CD1c-positive myeloid dendritic cell (primary cell): Measurements from ENCODE around the gene TMEM191C.
A peak's percentile ranks its signal among the peaks of the same experiment; 100 is the strongest.
"Not testable (repeated sequence)": the region's sequence is repeated elsewhere in the genome, so short reads cannot be mapped to it uniquely, and the experiment has no call there.

Experiments
- DNase-seq: peaks from one replicate; pipeline ENCODE4 v3.0.0-alpha.2; 2016; ENCODE audit errors: extremely low spot score

TMEM191C gene

DNA sequence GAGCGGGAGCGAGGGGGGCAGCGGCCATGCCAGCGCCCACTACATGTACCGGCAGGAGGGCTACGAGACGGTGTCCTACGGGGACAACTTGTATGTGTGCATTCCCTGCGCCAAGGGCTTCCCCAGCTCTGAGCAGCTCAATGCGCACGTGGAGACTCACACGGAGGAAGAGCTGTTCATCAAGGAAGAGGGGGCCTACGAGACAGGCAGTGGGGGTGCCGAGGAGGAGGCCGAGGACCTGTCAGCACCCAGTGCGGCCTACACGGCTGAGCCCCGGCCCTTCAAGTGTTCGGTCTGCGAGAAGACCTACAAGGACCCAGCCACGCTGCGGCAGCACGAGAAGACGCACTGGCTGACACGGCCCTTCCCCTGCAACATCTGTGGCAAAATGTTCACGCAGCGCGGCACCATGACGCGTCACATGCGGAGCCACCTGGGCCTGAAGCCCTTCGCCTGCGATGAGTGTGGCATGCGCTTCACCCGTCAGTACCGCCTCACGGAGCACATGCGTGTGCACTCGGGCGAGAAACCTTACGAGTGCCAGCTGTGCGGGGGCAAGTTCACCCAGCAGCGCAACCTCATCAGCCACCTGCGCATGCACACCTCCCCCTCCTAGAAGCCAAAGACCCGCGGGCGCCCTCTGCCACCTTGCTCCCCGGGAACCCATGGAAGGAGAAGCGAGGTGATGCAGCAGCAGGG is 20.9 kb upstream of the TMEM191C start:
- no peak for DNase-seq

DNA sequence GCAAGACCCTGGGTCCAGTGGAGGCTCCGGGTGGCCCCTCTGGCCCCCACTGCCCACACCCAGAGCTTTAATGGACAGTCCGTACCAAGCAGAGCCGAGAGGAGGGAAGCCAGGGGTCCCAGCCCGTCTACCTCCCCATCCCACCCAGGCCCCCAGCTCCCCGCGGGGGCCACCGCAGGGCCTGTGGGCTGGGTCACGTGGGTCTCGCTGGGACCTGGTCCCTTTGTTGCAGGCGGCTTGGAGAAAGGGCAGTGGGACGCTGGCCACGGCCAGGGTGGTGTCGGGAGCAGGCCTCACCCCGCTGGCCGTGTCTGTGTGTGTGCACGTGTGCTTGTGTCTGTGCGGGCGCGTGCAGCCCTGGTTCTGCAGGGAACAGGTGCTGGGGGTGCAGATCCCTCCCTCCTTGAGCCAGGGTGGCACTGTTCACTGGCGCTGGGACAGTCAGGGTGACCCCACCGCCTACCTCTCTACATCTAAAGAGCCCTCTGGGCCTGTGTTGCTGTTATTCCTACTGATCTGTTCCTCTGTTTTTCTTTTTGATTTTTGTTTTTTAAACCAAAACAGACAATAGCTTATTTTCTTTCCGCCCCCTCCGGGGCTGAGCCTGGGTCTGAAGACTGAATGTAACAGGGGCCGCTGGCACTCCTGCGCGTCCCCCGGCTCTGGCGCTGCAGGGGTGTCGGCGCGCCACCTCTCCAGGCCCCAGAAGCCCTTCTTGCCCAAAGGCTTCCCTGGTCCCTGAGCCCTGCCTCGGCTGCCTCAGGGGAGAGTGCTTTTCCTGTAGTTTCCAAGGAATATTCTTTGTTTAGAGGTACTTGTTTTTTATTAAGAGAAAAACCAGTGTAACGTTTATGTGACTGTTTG is 20.1 kb upstream of the TMEM191C start:
- no peak for DNase-seq

DNA sequence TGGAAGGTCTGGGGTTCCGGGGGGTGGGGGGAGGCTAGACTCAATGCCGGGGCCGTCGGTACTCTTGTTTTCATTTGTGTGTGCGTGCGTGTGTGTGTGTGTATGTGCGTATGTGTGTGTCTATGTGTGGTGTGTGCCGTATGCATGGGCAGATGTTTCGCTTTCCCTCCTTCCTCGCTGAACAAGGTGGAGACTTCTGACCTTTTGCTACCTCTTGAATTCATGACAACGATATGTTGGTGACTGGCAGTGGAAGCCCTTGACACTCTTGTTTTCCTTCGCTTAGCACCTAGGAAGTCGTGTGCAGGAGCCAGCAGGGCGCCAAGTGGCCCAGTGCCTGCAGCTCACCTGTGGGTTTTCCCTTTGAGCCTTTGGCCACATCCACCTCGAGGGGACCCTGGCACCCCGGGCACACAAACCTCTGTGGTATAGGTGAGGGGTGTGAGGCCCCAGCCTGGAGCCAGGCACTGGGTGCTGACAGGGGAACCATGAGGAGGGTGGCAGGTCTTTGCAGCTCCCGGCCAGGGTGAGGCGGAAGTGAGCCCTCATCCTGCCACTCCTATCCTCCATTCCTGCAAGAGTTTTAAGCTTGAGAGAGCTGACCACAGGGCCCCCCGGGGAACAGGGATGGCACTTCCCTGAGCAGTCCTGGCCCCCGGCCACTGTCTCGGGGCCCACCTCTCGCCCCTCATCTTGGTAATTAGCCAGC is 19.3 kb upstream of the TMEM191C start:
- no peak for DNase-seq

DNA sequence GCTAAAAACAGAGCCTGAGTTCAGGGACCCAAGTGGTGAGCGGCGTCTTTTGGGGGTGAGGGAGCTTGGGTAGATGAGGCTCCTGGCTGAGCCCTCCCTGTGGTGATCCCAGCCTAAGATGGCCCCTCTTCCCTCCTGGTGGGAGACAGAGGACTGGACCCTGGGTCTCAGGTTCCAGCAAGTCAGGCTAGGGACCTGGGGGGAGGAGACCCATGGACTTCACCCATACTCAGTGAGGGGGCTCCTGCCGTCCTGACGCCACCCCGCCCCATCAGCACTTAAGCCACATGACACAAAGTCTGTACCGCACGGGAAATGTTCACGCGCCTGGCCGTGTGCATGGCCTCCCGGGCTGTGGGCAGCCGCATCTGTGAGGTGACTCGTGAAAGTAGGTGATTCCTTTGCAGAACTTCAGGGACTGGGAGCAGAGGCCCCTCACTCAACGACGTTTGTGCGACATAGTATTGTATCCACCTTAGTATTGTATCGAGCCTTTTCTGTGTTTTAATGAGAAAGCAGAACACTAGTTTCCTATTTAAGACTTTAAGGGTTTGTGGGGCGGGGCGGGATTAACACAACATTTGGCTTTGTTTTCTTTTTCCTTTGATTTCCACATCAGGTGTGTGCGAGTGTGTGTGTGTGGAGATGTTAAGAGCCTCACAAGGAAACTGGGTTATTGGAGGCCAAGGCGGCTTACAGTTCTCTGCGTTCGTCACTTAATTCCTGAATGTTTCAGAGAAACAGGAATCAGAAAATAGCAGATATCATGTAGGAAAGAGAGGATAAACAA is 18.4 kb upstream of the TMEM191C start:
- DNase-seq = no peak

DNA sequence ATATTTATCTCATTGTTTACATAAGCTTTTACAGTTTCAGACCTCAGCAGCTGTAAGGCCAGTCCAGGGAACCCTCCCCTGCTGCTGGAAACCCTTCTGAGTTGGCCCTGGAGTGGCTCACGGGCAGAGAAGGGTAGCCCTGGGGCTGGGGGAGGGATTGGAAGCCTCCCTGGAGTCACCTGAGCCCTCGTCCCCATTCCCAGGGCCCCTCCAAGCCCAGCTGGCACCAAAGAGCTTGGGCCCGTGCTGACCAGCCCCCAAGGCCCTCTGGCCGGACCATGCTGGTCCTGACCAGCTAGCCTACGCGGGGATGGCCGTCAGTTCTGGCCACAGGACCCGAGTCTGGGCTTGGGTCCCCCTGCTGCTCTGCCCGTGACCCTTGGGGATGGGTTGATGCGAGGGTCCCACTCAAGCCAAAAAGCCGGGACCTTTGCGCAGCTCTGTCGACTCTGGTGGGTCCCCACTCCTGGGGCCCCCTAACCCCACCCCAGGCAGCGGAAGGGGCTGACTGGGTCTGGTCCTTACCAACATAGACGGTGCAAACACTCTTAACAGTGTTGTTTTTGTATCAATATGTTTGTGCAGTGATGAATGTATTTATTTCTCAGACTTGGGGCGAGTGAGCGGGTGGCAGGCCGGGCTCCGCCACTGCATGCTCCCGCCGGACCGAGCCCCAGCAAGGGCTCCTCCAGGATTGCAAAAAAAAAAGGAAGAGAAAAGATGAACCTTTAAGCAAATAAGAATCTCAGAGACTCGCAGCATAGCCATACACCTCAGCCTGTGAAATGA is 17.5 kb upstream of the TMEM191C start:
- DNase-seq = no peak

DNA sequence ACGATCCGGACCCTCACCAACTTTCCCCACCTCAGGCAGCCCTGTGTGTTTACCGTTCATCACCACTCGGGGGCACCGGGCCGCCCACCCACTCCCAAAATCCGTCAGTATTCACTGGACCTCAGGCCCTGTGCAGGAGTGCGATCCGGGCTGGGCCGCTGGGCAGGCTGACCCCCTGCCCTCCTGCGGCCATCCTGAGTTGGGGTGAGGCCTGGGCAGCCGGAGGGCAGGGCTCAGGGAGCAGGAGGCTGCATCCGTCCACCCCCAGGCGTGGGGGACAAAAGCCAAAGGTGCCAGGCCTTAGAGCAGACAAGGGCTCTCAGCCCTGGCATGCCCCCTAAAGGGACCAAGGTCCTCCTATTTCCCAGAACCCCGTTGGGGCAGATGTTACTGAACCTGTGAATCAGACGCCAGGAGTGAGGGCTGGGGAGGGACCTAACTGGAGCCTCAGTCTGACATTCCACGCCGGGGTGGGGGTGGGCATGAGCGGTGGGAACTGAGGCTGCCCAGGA is 16.8 kb upstream of the TMEM191C start:
- no peak for DNase-seq

DNA sequence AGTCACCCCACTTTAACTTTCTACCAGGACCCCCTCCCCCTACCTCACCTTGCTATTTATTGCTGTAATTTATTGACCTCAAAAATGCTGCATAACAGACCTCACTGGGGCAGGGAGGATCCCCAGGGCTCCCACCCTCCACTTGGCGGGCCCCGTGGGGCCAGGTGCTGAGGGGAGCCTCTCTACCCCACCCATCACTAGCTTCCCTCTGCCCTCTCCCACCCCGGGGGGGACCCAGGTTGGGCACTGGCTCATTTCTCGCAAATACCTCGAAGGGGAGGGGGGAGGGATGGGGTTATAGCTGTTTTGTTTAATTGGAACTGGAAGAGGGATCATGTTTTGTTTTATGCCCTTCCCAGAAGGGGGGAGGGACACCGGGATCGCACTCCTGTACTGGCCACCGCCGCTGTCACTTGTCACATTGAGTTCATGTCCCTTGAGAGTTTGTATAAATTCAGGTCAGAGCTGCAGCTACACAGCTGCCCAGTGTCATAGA is 16.3 kb upstream of the TMEM191C start:
- DNase-seq = no peak

DNA sequence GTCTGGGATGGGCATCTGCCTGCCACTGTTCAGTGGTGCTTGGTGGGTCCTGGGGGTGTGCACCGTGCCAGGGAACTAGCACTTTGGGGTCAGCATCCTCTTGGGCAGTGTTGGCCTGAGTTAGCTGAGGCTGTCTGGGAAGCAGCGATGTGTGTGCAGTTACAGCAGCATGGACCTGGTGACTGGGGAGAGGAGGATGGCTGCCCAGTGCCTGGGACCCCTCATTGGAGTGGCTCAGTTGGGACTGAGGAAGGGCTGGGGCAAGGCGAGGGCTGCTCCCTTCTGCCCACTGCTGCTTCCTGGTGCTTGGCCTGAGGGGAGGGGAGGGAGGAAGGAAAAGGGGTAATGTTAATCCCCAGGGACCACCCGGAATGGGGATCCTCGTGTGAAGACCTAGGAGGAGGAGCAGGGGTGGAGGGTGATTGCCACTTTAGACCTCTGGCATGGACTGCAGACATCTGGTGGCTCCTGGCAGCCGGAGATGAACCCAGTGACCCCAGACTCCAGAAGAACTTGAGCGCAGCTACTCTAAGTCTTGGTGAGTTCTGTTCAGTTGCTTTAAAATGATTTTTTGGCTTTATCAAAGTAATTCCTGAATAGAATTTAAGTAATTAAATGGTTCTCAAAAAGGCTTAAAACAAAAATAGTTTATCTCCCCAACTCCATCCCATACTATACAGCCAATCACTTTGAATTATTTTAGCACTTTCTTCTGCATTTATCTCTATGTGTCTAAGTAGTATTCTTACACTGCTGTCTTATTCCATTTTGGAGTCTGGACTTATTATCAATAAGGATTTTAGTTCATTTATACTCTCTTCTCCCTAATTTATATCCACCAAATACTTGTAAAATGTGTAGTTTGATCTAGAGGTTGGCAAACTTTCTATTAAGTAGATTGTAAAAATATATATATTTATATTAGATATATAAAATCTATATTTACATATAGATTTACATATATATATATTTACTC is 15.4 kb upstream of the TMEM191C start:
- no peak for DNase-seq

DNA sequence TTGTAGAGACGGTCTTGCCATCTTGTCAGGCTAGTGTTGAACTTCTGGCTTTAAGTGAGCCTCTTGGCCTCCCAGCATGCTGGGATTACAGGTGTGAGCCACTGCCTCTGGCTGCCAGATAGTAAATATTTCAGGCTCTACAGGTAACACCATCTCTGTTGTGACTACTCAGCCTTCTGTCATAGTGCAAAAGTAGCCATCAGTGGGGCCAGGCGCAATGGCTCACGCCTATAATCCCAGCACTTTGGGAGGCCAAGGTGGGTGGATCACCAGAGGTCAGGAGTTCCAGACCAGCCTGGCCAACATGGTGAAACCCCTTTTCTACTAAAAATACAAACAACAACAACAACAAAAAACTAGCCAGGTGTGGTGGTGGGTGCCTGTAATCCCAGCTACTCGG is 14.5 kb upstream of the TMEM191C start:
- not testable (repeated sequence) for DNase-seq

DNA sequence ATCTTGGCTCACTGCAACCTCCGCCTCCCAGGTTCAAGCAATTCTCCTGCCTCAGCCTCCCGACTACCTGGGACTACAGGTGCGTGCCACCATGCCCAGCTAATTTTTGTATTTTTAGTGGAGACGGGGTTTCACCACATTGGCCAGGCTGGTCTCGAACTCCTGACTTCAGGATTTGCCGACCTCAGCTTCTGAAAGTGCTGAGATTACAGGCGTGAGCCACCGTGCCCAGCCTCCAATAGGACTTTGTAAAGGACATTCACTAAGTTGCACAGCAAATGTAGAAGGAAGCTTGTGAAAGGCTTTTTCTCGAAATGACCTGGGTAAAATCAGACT is 12.2 kb upstream of the TMEM191C start:
- not testable (repeated sequence) for DNase-seq

DNA sequence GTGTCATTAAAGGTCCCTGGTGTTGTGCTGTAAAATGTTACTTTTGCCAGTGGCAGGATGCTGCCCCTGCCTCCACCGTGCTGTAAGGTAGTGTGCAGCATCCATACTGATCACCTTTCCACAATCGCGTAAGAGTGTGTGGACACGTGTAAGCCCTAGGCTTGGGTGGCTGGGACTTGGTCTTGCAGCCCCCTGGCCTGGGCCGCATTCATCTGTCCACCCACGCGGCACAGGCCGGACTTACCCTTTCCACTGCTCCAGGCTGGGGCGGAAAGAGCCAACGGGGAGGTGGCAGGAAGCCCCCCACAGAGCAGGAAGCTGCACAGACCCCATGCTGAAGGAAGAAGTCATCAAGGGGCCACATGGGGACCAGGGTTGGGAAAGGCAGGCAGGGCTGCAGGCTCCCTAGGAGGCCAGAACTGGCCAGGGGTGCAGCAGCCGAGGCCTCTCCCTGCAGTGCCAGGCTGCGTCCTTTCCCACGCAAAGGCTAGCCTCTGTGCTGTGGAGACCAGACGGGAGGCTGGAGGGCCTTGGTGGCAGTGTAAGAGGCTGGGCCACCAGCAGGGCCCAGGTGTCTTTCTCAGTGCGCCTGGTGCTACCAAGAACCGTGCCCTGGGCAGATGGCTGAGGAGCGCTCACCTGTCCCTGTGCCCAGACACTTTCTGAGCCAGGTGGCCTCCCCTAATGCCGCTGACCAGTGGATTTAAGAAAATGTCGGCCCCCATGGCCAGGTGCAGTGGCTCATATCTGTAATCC is 11.7 kb upstream of the TMEM191C start:
- no peak for DNase-seq

DNA sequence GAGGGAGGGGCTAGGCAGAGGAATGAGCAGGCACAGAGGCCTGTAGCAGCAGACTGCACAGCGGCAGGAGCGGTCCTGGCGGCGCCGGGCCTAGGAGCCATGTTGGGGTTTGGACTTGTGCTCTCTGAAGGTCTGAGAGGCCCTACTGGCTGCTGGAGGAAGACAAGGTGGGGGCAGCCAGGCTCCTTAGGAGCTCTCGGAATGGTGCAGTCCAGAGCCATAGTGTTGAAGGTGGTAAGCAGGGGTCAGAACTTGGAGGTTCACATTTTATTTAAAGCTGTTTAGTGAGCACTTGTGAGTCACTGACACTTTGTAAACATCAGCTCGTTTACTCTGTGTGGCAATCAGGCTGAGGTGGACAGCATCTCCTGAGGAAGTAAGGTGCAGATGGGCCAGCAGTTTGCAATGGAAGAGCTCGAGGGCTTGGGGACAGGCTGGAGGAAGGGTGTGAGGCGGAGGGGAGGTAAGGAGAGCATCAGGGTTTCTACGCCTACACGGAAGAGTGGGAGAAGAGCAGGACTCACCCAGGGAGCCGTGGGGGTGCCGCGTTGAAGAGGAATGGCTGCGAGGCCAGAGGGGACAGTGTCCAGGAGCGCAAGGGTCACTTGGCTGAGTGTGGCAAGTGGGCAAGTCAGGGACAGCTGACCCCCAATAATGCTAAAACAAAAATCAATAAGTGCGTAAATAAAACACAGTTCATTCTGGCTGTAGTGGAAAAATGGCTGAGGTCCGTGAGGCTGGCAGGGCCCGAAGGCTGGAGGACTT is 10.0 kb upstream of the TMEM191C start:
- DNase-seq = no peak

DNA sequence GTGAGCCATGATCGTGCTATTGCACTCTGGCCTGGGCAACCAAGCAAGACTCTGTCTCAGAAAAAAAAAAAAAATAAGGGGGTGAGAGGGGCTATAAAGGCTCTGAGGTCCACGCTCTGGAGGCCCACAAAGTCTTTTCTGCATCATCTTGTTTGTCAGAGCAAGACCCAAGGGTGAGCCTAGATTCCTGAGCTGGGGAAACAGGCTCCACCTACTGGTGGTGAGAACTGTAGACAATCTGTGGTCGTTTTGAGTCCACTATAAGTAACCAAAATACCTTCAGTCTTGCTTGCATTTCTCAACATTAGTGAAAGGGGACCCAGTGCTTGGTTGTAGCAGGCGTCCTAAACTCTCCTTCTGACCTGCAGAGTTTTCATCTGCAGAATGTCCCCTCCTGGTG is 4.5 kb upstream of the TMEM191C start:
- DNase-seq = not testable (repeated sequence)

DNA sequence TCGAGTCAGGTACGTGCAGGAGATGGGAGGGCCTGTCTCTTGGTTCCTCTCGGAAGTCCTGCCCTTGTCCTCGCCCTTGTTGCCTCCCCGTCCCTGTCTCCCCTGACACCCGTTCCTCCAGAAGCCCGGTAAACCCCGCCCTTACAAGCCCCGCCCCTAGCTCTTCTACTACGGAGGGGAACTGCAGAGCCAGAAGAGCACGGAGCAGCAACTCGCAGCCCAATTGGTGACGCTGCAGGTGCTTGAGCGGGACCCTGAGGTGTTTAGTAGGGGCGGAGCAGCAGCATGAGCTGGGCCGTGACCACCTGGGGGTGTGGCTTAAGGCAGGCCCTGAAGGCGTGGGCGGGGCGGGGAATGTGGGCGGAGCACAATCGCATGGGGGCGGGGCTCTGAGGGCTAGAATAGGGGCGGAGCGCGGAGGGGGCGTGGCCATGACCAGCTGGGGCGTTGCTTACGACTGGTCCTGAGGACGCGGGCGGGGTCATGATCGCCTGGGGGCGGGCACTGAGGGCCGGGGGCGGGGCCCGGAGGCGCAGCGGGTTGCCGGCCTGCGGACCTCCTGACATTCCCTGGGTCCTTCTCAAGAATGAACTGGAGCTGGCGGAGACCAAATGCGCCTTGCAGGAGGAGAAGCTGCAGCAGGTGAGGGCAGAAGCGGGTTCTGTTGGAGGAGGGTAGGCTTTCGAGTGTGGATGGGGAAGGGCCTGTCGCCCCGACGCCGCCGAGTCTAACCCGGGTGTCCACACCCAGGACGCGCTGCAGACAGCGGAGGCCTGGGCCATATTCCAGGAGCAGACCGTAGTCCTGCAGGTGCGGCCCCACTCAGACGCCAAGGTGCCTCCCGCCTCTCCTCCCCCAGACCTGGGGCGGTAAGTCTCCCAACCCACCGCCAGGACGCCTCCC is 1.3 kb downstream of the TMEM191C start:
- DNase-seq = peak; percentile 92

DNA sequence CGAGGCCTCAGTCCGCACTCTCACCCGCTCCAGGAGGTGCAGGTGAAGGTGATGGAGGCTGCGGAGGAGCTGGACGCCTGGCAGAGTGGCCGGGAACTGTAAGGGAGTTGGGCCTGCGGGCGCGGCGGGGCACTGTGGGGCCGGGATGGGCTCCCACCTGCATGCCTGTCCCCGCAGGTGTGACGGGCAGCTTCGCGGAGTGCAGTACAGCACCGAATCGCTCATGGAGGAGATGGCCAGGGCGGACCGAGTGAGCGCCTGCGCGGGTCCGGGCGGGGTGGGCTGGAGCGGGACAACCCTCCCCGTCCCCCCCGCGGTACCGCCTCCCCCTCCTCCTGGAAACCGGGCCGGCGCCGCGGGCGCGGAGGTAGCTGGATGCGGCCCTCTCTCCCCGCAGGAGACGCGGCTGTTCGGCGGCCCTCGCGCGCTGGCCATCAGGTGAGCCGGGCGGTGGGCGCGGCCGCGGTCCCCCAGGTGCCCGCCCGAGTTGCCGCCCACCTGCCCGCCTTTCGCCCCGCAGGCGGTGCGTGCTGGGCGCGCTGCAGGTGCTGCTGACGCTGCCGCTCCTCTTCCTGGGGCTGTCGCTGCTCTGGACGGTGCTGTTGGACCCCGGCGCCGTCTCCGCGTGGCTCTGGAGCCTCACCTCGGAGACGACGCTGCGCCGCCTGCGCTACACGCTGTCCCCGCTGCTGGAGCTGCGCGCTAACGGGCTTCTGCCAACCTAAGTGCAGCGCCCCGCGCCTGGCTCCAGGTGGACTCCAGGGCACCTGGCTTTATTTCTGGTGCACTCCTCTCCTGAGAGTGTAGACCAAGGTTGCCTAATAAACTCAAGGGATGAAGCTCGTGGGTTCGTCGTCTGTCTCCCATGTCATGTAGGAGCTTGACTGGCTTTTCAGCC is 2.2 kb downstream of the TMEM191C start:
- not testable (repeated sequence) for DNase-seq

DNA sequence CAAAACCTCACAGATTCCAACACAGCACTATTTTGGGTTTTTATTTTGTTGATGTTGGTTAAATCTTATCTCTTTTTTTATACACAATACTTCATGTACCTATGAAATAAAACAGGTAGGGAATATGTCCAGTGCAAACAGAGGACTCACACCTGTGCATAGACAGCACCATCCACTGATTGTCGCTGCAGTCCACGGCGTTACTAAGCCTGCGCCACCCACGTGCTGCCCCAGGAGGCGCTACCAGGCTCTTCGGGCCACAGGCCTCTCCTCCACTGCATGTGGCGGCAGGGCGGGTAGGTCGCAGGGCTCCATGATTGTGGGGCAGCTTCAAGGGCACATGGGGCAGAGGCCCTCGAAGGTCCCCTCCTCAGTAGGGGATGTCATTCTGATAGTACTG is 5.8 kb downstream of the TMEM191C start:
- not testable (repeated sequence) for DNase-seq
